HL-60/S4 treated with retinoic acid at 250 ng/mL for 4 days and 3 days (cell line): ENCODE measurements around the gene PLD4.

Source experiments
- in situ Hi-C: fragments of 300-500 bp; cut with MboI; formaldehyde crosslinking; loops from 2 replicates; pipeline ENCODE4 v1.7.0; 2022; ENCODE audit warnings: low sequenced_read_pairs

Gene PLD4

DNA sequence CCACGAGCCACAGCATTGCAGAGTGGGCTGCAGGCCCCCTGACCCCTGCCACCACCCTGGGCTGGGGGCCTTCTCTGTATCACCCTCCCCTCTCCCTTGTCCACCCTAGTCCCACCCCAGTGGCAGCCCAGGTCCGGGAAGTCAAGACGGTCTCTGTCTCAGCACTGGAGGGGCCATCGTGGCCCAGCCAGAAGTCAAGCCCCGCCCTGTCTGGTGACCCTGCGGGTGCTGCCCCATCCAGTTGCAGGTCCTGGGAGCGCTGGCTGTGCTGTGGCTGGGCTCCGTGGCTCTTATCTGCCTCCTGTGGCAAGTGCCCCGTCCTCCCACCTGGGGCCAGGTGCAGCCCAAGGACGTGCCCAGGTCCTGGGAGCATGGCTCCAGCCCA, 2.7 kb downstream of the PLD4 start:
- in situ Hi-C loops: no loop called here

- in situ Hi-C loops: no loop called here
Observed at GRCh38 chr14:104927901-104928300, 3.2 kb downstream of the PLD4 start.

GRCh38 chr14:104928391-104929133, 3.9 kb downstream of the PLD4 start:
- in situ Hi-C loops: no loop called here

DNA sequence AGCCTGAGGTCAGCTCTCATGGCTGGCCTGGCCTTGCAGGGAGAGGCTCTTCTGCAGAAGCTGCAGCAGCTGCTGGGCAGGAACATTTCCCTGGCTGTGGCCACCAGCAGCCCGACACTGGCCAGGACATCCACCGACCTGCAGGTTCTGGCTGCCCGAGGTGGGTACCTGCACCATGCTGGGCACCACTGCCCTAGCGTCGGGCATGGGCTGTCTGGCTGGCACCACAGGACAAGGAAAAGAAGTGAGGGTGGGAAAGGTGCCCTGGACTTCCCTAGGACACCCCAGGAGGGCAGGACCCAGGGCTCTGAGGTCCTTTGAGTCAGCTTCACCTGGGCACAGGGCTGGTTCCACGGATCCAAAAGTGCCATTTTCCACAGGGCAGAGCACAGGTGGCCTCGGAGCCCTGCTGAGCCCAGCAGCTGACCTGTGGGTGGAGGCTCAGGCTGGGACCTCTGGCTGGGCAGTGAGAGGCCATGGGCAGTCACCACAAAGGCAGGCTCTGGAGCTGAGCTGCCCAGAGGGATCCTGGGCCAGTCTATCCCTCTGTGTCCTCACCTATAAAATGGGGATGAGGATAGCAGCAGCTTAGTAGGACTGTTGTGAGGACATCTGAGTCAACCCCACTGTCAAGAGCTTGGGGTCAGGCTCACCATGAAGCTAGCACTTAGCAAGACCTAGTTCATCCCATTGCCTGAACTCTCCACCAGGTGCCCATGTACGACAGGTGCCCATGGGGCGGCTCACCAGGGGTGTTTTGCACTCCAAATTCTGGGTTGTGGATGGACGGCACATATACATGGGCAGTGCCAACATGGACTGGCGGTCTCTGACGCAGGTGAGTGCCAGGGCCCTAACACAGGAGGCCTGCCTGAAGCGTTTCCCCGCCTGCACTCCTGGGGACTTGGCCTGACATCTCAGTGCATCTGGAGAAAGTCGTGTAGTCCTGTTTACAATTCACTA, 4.9 kb downstream of the PLD4 start:
- in situ Hi-C loops: no loop called here

DNA sequence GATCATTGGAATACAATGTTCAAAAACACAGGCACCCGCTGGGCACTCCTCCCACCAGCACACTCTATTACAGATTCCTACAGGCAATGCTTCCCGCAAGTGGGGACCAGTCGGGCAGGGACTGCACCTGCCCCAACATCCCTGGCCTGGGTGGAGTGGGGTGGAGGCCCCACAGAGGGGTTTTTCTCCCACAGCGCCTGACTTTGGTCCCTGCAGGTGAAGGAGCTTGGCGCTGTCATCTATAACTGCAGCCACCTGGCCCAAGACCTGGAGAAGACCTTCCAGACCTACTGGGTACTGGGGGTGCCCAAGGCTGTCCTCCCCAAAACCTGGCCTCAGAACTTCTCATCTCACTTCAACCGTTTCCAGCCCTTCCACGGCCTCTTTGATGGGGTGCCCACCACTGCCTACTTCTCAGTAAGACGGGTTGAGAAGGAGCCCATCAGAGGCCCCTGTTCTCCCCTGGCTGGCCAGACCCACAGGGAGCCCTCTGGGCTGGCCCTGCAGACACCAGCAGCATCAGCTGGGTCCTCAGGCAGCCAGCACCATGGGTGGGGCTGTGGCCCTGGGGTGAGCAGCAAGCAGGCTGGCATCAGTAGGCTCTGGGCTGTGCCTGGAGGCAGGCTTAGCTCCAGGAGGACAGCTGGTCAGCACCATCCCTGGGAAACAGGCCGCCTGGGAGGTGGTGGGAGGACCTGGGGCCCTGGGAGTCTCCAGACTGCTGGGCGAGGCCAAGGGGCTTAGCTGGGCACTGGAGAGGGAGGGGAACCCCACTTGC, 6.0 kb downstream of the PLD4 start:
- in situ Hi-C loops: no loop called here

DNA sequence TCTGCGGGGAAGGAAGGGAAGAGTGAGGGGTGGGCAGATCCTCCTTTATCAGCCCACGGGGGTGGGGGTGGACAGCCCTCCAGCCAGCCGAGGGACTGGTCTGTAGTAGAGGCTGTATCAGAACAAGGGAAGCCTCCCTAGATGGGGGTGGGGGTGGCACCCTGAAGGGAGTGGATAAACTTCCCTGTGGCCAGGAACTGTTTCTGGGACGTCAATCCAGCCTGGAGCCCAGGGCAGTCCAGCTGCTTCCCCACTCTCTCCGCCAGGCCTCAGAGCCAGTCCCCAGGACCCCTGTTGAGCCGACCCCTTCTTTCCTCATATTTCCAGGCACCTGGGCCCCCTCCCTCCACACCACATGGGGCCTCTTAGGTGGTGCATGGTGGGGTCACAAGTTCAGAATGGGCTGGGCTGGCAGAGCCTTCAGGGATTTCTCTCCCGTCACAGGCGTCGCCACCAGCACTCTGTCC, 6.7 kb downstream of the PLD4 start:
- in situ Hi-C loops: no loop called here

- in situ Hi-C loops: no loop called here
Observed at GRCh38 chr14:104931771-104932675, 7.3 kb downstream of the PLD4 start.

DNA sequence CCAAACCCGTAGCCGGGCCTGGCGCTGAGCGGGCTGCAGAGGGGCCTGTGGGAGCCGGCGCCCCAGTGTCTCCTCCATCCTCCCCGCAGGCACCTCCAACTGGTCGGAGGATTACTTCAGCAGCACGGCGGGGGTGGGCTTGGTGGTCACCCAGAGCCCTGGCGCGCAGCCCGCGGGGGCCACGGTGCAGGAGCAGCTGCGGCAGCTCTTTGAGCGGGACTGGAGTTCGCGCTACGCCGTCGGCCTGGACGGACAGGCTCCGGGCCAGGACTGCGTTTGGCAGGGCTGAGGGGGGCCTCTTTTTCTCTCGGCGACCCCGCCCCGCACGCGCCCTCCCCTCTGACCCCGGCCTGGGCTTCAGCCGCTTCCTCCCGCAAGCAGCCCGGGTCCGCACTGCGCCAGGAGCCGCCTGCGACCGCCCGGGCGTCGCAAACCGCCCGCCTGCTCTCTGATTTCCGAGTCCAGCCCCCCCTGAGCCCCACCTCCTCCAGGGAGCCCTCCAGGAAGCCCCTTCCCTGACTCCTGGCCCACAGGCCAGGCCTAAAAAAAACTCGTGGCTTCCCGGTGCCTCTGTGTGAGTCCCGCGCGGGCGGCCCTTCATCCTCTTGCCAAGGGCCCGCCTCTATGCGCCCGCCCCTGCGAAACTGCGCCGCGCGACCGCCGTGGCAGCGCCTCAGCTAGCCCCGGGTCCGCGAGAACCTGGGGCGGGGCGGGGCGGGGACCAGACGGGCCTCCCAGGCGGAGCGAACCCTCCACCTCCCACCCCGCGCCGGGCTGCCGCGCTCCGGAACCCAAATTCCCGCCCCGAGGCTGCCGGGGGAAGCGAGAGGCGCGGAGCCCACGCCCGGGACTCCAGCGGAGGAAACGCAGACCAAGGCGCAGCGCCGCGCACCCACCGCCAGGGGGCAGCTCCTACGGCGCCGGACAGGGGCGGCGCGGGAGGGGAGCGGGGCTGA, 8.3 kb downstream of the PLD4 start:
- in situ Hi-C loops: no loop called here

DNA sequence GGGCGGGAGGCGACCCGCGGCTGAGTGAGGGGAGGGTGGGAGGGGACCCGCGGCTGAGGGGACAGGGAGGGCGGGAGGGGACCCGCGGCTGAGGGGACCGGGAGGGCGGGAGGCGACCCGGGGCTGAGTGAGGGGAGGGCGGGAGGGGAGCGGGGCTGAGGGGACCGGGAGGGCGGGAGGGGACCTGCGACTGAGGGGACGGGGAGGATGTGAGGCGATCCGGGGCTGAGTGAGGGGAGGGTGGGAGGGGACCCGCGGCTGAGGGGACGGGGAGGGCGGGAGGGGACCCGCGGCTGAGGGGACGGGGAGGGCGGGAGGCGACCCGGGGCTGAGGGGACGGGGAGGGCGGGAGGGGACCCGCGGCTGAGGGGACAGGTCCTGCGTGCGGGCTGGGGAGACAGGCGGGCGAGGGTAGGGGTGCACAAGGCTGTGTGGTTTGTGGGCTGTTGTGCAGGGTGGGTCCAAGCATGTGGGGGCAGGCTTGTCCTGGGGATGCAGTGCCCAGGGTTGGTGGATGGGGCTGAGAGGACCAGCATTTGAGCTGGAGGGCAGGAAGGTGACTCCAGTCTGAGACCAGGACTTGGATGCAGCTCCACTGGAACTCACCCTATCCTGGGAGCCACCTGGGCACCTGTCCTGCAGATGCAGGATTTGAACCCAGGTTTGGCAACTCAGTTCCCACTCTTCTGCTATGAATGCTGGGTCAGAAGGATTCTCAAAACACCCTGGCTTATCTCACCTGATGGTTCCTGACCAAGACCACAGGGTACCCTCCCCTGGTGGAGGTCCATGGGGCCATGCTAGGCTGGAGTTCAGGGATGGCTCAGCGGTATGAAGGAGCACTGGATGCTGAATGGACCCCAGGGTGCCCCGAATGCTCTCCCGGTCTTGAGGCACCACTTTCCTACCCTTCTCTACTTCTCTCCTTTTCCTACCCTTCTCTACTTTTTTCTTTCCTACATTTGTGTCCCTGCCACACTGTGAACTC, 9.4 kb downstream of the PLD4 start:
- in situ Hi-C loops: no loop called here

- in situ Hi-C loops: no loop called here
Observed at GRCh38 chr14:104935026-104935650, 10.5 kb downstream of the PLD4 start.

GRCh38 chr14:104935955-104936354, 11.3 kb downstream of the PLD4 start:
- in situ Hi-C loops: no loop called here

DNA sequence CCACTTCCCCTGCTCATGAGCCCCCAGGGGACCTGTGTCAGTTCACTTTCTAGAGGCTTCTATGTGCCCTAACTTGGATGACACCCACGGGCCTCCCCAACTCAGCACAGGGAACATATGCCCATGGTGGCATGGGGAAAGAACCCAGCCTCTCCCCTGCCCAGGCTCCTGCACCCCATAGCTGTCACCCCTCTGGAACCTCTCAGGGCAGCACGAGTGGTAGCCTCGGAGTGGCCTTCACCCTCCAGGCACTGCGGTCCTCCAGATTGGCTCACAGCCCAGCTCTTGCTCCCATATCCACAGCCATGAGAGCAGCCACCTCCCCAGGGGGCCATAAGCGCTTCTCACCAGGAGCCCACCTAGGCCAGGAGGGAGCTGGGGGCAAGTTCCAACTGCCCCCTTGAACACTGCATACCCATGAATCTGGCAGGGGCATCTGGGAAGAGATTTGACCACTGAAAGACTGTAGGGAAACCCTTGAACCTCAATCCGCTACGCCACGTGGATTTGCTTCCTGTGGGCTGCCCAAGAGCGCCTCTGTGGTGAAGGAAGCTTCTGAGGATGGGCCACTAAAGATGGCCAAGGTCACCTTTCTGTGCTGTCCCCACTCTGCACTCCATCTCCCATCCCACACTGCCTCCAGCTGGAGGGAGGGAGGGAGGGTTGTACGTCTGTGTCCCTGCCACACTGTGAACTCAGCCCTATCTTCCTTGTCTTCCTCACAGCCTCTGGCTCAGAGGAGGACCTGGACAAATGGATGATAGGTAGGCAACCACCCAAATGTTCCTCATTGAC, 11.9 kb downstream of the PLD4 start:
- in situ Hi-C loops: no loop called here

DNA sequence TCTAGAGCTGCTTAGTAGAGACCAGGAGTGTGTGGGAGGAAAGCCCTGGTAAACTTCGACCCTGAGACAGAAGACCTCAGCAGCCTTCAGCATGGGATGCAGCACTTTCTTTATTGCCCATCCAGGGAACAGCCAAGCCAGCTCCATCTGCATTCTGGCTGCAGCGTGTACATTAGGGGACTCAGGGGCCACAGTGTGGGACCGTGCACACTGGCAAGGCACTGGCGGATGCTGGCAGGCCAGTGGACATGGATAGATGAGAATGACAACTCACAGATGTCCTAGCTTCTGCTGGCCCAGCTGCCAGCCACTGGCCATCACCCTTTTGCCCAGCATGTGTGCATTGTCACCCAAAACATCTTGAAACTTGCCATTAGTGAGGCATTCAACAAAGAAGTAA, 12.5 kb downstream of the PLD4 start:
- in situ Hi-C loops: no loop called here

DNA sequence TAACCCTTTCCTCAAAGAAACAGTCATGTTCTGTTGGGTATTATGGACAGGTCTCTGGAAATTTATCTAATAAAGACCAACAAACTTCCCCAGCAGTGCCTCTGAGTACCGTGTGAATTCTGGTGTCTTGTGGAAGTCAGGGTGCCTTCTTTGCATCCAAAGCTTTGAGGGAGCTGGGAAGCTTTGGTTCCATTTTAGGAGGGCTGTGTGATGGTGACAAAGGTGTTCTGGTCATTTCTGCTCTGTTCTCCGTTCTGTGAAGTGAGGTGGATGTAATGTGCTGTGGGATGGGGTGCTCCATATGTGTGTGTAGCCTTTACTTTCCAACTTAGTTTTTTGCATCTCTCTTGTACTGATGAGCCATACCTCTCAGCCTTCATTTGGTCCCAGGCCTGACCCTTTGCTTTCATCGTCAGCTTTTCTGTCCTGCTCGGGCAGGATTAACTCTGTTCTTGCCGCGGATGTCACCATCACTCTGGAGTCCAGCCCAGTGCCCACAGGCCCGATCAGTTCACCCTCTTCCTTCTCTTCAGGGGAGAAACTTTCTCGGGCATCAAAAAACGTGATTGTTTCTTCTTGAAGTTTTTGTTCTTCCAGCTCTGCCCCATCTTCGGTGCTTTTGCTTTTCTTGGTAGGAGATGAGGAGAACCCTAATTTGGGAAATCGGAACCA, 13.2 kb downstream of the PLD4 start:
- in situ Hi-C loops: no loop called here

- in situ Hi-C loops: no loop called here
Observed at GRCh38 chr14:104938436-104938835, 13.8 kb downstream of the PLD4 start.

DNA sequence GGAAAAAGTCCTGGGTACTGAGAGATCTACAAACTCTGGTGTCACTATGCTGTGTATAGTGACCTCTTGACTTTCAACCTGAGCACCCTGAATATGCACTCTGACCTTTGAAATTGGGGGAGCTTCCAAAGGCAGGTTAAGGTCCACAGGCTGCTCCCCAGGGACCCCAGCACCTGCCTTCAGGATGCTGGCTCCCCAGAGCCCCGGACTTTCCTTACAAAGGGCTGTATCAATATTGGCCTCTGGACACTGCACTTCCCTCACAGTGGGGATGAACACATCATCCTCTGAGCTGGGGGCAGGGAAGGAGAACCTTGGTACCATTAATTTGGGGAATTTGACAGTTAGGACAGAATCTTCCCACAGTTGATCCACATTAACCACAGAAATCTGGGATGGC, 14.3 kb downstream of the PLD4 start:
- in situ Hi-C loops: no loop called here
